Left renal pelvis (tissue), 4 donors: ENCODE results near the gene CACNG6. TPM values are rescaled to one million over a fixed set of nuclear protein-coding genes. Genes with fewer than 3 reads are reported as not detected.

Experiments
- DNase-seq, 4 donors: peaks; one replicate each; pipeline ENCODE4 v3.0.0-alpha.2; 2013; ENCODE audit warnings: low read depth in 4 of 4, low spot score in 3 of 4
- polyA plus RNA-seq, 4 donors: library from polyadenylated mRNA; unstranded; fragments of 120-200 nt; gene quantifications; one replicate each; pipeline ENCODE4 v1.2.1, GENCODE V29; 2013; ENCODE audit not compliant: insufficient read length in 4 of 4

Gene CACNG6
- polyA plus RNA-seq, 4 donors: 0.42 to 1.3 (median 0.85) TPM

GRCh38 chr19:53965091-53965490 is 26.3 kb upstream of the CACNG6 start:
- no peak for DNase-seq

- no peak for DNase-seq
Measured at GRCh38 chr19:53966931-53967330, 24.5 kb upstream of the CACNG6 start.

- DNase-seq: no peak
Measured at GRCh38 chr19:53969366-53969765, 22.1 kb upstream of the CACNG6 start.

GRCh38 chr19:53971673-53972072 is 19.8 kb upstream of the CACNG6 start:
- no peak for DNase-seq

- DNase-seq: peak in 2 of 4 donors; percentile 64 to 79
Measured at GRCh38 chr19:53977429-53977990, 13.9 kb upstream of the CACNG6 start.

- no peak for DNase-seq
Measured at GRCh38 chr19:53977991-53978731, 13.3 kb upstream of the CACNG6 start.

GRCh38 chr19:53978975-53979801 is 12.2 kb upstream of the CACNG6 start:
- no peak for DNase-seq

GRCh38 chr19:53980539-53981375 is 10.7 kb upstream of the CACNG6 start:
- DNase-seq: no peak

- no peak for DNase-seq
Measured at GRCh38 chr19:53981376-53981951, 10.0 kb upstream of the CACNG6 start.

GRCh38 chr19:53982001-53982451 is 9.4 kb upstream of the CACNG6 start:
- DNase-seq: no peak

- DNase-seq: no peak
Measured at GRCh38 chr19:53982611-53983010, 8.8 kb upstream of the CACNG6 start.

- no peak for DNase-seq
Measured at GRCh38 chr19:53983457-53984289, 7.8 kb upstream of the CACNG6 start.

- DNase-seq: no peak
Measured at GRCh38 chr19:53985863-53986262, 5.6 kb upstream of the CACNG6 start.

- no peak for DNase-seq
Measured at GRCh38 chr19:53988981-53989380, 2.5 kb upstream of the CACNG6 start.

- no peak for DNase-seq
Measured at GRCh38 chr19:53989600-53990533, 1.6 kb upstream of the CACNG6 start.

GRCh38 chr19:53992211-53992610 is 774 bp downstream of the CACNG6 start:
- no peak for DNase-seq

GRCh38 chr19:53992815-53993214 is 1.4 kb downstream of the CACNG6 start:
- DNase-seq: no peak

- DNase-seq: no peak
Measured at GRCh38 chr19:53993448-53993847, 2.0 kb downstream of the CACNG6 start.
